NCI-H69 (cell line): ENCODE results near the gene PERCC1.
"Not testable (repeated sequence)": the region's sequence is repeated elsewhere in the genome, so short reads cannot be mapped to it uniquely, and the experiment has no call there.

Experiments used
- DNase-seq: peaks from one replicate; lab custom pipeline; 2025; lab: John Stamatoyannopoulos, UW

The PERCC1 gene

DNA sequence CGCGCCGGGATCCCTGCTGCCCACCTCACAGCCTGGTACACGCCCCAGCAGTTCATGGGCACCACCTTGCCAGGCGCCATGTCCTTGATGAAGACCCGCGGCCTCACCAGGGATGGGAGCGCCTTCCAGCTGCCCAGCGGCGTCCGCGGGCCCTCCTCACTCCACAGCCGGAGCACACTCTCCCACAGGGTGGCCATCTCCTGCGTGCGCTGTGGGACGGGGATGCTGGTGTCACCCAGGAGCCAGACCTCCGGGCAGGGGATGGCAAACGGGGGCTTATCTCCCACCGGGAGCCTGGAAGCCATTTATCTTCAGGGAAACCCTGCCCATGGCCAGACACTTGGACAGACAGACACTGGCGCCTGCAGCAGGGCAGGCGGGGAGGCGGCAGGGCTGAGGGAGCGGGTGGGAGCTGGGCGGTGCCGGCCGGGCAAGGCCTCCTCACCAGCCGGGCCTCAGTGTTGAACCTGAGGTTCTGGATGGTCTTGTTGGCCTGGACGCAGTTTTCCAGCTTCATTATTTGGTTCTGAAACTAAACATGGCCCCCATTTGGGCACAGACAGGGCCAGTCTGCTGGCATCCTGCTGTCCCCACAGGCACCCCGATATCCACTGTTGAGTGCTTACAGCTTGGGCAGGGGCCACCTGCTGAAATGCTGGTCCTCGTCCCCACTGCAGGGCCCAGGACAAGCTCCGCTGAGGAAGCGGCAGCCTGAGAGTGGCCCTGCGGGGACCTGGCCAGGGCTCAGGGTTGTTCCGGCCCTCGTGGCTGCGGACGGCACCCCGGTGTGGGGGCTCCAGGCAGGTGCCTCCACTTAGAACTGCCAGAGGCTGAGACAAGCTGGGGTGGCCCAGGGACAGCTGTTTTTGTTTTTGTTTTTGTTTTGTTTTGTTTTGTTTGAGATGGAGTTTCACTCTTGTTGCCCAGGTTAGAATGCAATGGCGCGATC is 4.0 kb downstream of the PERCC1 start:
- no peak for DNase-seq

- peak; percentile 12 for DNase-seq
These were observed 5.2 kb downstream of the PERCC1 start for GRCh38 chr16:1435921-1436697.

DNA sequence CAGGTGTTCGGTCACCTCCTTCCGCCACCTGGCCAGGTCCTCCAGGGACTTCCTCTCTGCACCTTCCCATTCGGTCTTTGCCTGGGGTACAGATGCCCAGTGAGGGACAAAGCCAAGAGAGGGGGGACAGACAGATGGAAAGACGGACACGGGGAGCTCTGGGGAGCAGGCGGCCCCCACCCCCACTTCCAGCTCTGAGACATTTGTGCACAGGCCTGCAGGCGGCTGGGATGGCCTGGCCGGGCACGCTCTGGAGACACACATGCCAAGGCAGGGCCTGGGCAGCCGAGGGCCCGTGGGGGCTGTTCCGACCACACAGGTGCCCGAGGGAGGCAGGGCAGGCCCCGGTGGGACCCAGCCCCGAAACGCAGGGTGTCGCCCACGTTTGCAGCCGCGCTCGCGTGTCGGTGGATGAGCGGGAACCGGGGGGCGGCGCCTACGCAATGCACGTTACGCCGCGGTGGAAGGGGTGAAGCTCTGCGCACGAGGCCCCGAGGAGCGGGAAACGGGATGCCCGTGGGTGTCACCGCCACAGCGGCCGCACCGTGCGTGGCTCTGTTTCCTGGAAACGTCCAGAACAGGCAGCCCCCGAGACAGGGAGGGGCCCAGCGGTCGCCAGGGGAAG is 6.0 kb downstream of the PERCC1 start:
- no peak for DNase-seq

DNA sequence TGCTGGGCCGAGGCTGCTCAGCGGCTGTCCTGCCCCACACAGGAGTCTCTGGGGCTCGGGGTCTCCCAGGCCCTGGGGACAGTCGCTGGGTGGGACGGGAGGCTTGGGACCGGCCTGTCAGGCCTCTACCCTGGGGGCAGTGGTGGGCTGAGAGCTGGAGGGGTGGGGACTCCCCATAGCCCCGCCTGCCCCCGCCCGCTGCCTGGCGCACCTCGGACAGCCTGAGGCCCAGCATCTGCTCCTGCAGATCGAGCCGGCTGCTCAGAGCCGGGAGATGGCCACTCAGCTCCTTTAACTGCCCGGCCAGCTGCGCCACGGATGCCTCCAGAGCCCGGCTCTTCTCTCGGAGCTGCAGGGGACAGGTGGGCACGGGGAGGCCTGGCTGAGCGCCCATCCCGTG is 6.7 kb downstream of the PERCC1 start:
- no peak for DNase-seq

GRCh38 chr16:1438229-1439057 is 7.6 kb downstream of the PERCC1 start:
- peak; percentile 42 for DNase-seq

DNA sequence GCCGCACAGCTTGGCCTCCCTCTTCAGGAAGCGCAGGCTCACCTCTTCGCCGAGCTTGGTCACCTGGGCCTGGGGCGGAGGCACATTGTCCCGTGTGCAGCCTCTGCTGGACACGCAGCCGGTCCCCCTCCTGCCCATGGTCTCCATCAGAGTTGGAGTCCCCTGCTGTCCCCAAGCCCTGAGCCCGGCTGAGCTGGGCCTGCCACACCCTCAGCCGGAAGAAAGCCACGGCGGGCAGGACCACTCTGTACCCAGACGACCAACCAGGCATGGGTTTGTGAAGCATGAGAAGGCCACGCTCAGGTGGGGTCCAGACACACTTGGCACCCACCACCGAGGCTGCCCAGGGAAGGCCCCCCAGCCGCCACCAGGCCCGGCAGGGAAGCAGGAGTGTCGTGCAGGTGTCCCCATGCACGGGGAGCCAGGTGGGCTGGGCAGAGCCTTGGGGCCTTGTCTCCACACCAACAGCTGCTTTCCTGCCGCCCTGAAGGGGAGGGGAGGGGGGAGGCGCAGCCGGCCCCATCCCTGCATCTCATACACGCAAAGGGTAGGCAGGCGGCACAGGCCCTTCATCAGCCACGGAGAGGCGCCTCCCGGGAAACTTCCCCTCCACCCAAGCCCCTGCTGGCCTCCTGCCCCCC is 8.3 kb downstream of the PERCC1 start:
- DNase-seq = peak; percentile 75

DNA sequence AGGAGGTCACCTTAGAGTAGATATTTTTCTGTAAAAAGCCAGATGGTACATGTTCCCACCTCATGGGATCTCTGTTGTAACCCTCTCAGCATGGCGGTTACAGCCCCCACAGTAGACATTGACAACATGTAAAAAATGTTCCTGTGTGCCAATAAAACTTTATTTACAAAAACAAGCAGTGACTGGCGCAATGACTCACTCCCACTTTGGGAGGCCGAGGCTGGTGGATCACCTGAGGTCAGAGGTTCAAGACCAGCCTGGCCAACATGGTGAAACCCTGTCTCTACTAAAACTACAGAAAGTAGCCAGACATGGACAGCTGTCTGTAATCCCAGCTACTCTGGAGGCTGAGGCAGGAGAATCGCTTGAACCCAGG is 8.8 kb downstream of the PERCC1 start:
- not testable (repeated sequence) for DNase-seq

GRCh38 chr16:1441391-1441829 is 10.5 kb downstream of the PERCC1 start:
- DNase-seq = peak; percentile 26

GRCh38 chr16:1442697-1443096 is 11.8 kb downstream of the PERCC1 start:
- DNase-seq = no peak

DNA sequence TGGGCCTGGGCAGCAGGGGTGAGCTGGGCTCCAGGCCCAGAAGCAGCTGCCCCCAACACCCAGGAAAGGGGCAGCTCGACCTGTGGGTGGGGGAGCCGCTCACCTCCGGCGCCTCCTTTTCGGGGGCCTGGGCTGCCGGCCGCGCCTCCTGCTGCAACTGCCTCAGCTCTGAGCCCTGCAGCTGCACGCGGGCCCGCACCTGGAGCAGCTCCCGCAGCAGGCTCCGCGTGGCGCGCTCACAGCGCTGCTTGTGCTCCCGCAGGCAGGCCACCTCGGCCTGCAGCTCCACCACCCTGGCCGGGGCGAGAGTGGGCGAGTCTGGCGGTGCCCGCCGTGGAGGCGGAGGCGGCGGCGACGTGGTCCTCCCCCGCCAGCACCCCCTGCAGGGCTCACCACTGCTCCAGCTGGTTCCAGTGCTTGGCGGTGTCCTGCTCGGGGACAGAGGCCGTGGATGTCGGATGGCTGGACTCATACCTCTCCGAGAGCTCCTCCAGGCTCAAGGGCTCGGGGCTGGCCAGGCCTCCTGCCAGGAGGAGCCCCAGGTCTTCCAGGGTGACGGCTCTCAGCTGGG is 12.6 kb downstream of the PERCC1 start:
- no peak for DNase-seq

GRCh38 chr16:1443980-1444729 is 13.3 kb downstream of the PERCC1 start, which contains the start of gene CCDC154:
TSS of gene CCDC154 (minus strand) at chr16:1444556. CDS start at chr16:1444322, 234 bp downstream.
- DNase-seq = no peak

DNA sequence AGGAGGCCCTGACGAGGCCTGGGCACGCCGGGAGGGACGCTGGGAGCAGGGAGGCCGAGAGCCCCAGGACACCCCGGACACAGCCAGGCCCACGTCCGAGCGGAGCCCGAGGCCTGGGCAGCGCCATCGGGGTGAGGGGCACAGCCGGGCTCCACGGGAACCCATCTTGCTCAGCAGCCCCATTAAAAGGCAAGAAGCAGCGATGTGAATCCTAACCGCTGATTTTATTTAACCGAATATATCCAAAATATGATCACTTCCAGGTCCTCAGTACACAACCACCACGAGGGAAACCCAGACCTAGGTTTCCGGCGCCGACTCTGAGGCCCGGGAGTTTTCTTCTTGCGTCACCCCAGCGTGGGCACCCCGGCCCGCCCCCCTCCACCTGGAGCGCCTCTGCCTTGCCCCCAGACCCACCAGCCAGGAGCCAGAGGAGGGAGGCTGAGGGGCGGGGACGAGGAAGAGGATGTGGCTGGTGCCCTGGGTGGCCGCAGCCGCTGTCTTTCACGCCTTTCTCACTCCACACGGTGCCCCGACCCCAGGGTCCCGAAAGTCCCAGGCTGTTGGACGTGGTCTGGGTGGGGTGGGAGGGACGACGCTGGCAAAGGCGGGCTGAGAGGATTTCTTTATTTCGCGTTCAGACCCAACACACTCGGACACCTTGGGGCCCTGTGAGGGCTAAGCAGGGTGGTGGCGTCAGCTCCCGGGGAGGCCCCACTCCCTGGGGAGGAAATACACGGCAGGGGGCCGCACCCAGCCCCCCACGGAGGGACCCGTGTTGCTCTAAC is 14.0 kb downstream of the PERCC1 start:
- DNase-seq = no peak

DNA sequence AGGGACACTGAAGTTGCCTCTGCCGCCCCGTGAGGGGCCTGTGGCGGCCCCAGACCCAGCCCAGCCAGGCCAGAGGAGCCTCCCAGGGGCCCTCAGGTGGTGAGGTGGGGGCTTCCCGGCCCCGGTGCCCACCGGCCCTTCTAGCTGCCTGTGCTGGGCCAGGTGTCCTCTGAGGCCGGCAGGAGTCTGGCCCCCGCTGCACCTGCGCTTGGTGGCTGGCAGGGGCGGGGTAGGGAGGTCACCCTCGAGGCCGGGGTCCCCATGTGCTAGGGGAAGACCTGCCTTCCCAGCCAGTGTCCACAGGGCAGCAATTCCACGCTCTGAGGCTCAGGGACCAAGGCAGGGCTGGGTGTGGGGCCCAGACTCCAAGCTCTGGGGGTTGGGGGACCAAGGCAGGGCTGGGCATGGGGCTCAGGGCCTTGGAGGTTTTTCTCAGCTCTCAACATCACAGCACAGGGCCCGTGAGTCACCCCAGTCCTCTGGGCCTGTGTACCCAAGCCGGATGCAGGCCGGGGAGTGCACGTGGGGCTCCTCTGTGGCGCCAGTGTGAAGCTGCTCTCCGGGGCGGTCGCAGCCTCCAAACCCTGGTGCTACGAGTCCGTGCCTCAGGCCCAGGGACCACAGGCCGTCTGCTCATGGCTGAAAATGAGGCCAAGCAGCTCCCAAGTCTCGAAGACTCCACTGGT is 14.8 kb downstream of the PERCC1 start:
- DNase-seq = no peak

DNA sequence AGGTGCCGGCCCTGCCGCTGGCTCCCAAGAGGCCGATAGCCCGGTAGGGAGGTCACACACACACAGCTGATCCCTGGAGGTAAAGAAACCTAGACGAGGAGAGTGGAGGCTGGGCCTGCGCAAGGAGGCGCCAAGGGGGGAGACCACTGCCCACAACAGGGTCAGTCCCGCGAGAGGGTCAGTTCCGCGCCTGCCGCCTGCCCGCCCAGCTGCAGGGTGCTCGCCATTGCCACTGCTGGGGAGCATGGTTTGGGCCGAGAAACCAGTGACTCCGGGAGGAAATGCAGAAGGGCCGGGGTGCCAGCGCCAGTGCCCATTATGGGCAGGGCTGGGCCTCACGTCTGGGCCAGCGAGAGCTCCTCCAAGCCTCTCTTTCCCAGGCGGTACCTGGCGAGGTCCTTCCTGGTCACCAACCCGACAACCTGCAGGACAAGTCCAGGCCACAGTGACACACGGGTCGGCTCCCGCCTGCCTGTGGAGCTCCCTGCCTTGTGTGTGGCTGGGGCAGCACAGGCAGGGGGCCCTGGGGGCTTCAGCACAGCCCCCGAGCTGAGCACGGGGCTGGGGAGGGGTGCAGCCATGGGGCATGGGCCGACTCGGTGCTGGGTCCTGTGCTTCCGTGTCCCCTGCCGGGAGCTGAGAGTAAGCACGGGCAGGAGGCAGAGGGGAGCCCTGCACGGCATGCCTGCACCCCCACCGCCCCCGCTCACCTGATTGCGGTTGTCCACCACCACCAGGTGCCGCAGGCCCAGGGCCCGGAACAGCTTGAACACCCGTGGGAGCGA is 15.6 kb downstream of the PERCC1 start:
- no peak for DNase-seq

GRCh38 chr16:1447965-1448364 is 17.1 kb downstream of the PERCC1 start:
- DNase-seq = no peak

- no peak for DNase-seq
These were observed 17.7 kb downstream of the PERCC1 start for GRCh38 chr16:1448536-1449116.

GRCh38 chr16:1449201-1449788 is 18.4 kb downstream of the PERCC1 start:
- no peak for DNase-seq
